Panc1 (cell line): Measurements from ENCODE around the gene TXN2. TPM values are rescaled to one million over a fixed set of nuclear protein-coding genes. Genes with fewer than 3 reads are reported as not detected.
A peak's percentile ranks its signal among the peaks of the same experiment; 100 is the strongest.

Source experiments
- ATAC-seq: fragments of 200-7000 bp; cut with Tn5 transposase; 2 replicates; pipeline ENCODE4 v1.9.1; 2020; ENCODE audit warnings: mild to moderate bottlenecking, moderate library complexity
- BruUV-seq: library from RNA; stranded (reverse); fragments of 400-500 nt; replicated peaks from 2 replicates; lab custom pipeline; 2021; lab: Mats Ljungman, UMichigan
- CTCF ChIA-PET: fragments of 300-600 bp; sonication (Branson Sonifier 250); formaldehyde crosslinking; loops from one replicate; lab custom pipeline; 2022; ENCODE audit warnings: antibody characterized with exemption; lab: Charles Lee
- POLR2A ChIA-PET: fragments of 300-600 bp; sonication (Branson Sonifier 250); formaldehyde crosslinking; loops from one replicate; lab custom pipeline; 2022; ENCODE audit warnings: antibody characterized with exemption; lab: Charles Lee
- DNase-seq: peaks from one replicate; pipeline ENCODE4 v3.0.0-alpha.2; 2010; ENCODE audit warnings: low read depth, low spot score
- H3K27ac ChIP-seq: 2 replicates; pipeline ENCODE4 v1.5.1; 2011; ENCODE audit warnings: mild to moderate bottlenecking, low read length, inconsistent platforms
- H3K27me3 ChIP-seq: fragments of 200-500 bp; sonication (Bioruptor generic); 2 replicates; pipeline ENCODE4 v1.6.0; 2014; ENCODE audit warnings: low read length, inconsistent platforms; ENCODE audit not compliant: control insufficient read depth, insufficient read depth
- H3K36me3 ChIP-seq: fragments of 200-500 bp; sonication (Bioruptor generic); 2 replicates; pipeline ENCODE4 v1.5.1; 2014; ENCODE audit warnings: inconsistent platforms, mild to moderate bottlenecking, low read length, moderate library complexity; ENCODE audit not compliant: control insufficient read depth, insufficient read depth
- H3K4me1 ChIP-seq: 2 replicates; pipeline ENCODE4 v1.5.1; 2011; ENCODE audit warnings: inconsistent platforms, mild to moderate bottlenecking, low read length, moderate library complexity; ENCODE audit not compliant: control insufficient read depth, insufficient read depth
- H3K4me3 ChIP-seq, 2 experiments: 2 replicates each; pipeline ENCODE4 v1.5.1; 2011 to 2012; ENCODE audit warnings: low read depth in 2 of 2, low read length in 2 of 2, mild to moderate bottlenecking in 2 of 2, inconsistent platforms in 1 of 2, moderate library complexity in 1 of 2
- H3K9me3 ChIP-seq: fragments of 200-500 bp; sonication (Bioruptor generic); 2 replicates; pipeline ENCODE4 v1.5.1; 2014; ENCODE audit warnings: low read depth, mild to moderate bottlenecking, inconsistent platforms, low read length, moderate library complexity; ENCODE audit not compliant: control insufficient read depth, insufficient read depth
- CTCF ChIP-seq: fragments of 450-650 bp; IDR thresholded peaks from 2 replicates; pipeline ENCODE4 v1.5.1; 2017; ENCODE audit warnings: mild to moderate bottlenecking
- POLR2AphosphoS5 ChIP-seq: IDR thresholded peaks from 2 replicates; pipeline ENCODE4 v1.6.1; 2012; ENCODE audit warnings: mild to moderate bottlenecking, low read depth, low read length, moderate library complexity
- REST ChIP-seq, 2 experiments: IDR thresholded peaks; 2 replicates each; pipeline ENCODE4 v1.6.1; 2011 to 2012; ENCODE audit warnings: low read depth in 2 of 2, control low read depth in 1 of 2, low read length in 1 of 2, mild to moderate bottlenecking in 1 of 2, moderate library complexity in 1 of 2; ENCODE audit not compliant: insufficient read depth in 1 of 2
- SIN3A ChIP-seq: IDR thresholded peaks from 2 replicates; pipeline ENCODE4 v1.6.1; 2012; ENCODE audit warnings: low read depth, mild to moderate bottlenecking, low read length, moderate library complexity, borderline replicate concordance; ENCODE audit not compliant: insufficient read depth
- TCF7L2 ChIP-seq: IDR thresholded peaks from 2 replicates; pipeline ENCODE4 v1.6.1; 2011; ENCODE audit warnings: mild to moderate bottlenecking, low read depth, low read length, inconsistent platforms
- in situ Hi-C: cut with HindIII; loops from 2 replicates; pipeline ENCODE4 v1.10.0; 2016; ENCODE audit warnings: low sequenced_read_pairs, low pct_unique_long_range_greater_than_20kb
- intact Hi-C: fragments of 100-400 bp; cut with micrococcal nuclease; formaldehyde crosslinking; loops from one replicate; pipeline ENCODE4 v1.10.0; 2022; ENCODE audit not compliant: unreplicated experiment
- total RNA-seq: library from RNA; stranded (reverse); gene quantifications from one replicate; pipeline ENCODE4 v1.2.1, GENCODE V29; 2021; ENCODE audit not compliant: unreplicated experiment

The TXN2 gene
- total RNA-seq, 1 experiment from 2014 or later: 64.1 TPM

GRCh38 chr22:36486619-36487384 lies 5.4 kb upstream of the TXN2 start:
- intact Hi-C loops (no loop called here), in situ Hi-C loops (no loop called here)
- Histone ChIP-seq H3K36me3 (no peaks in the 10 kb centered on the region), H3K9me3 (peaks cover 4% of the 10 kb centered on the region), H3K4me3 (no peak overlapping the region), H3K27me3 (no peaks in the 10 kb centered on the region), H3K27ac (no peak overlapping the region), H3K4me1 (no peaks in the 10 kb centered on the region; the same call in 1 of the 2 replicates)
- DNase-seq (no peak), ATAC-seq (no peak)
- TF ChIP-seq REST (IDR thresholded peaks at IDR 0.05; ENCODE audit: insufficient read depth in 1 of 2, low read depth in 2 of 2, low read length in 1 of 2): no peak
- TF ChIP-seq SIN3A: no peak
- no peak for TF ChIP-seq CTCF
- no peak for TF ChIP-seq POLR2AphosphoS5
- POLR2A ChIA-PET: no interaction called here
- CTCF ChIA-PET: interaction anchor here (0.6 to 0.7 kb wide), 4 partner anchors 9 to 208 kb away, joined by 3 to 11 read pairs (median 4); no protein-coding TSS in a partner anchor
- BruUV-seq: no TSS peak

GRCh38 chr22:36480941-36481392 lies 473 bp downstream of the TXN2 start:
- ChIA-PET POLR2A (no interaction called here), CTCF (no interaction called here)
- Histone ChIP-seq H3K4me1 (peaks cover 7% of the 10 kb centered on the region), H3K9me3 (no peaks in the 10 kb centered on the region), H3K4me3 (peak overlapping the region; percentile 72 to 93), H3K27ac (peak overlapping the region; percentile 88), H3K36me3 (peaks cover 2% of the 10 kb centered on the region), H3K27me3 (no peaks in the 10 kb centered on the region)
- intact Hi-C loops: no loop called here
- TSS peak; percentile 87 for BruUV-seq
- ATAC-seq: no peak; the same call in 1 of the 2 replicates
- TF ChIP-seq REST (IDR thresholded peaks at IDR 0.05; ENCODE audit: insufficient read depth in 1 of 2, low read depth in 2 of 2, low read length in 1 of 2): no peak
- TF ChIP-seq TCF7L2: no peak
- no peak for TF ChIP-seq SIN3A
- no peak for TF ChIP-seq POLR2AphosphoS5
- no peak for TF ChIP-seq CTCF
- no peak for DNase-seq
- in situ Hi-C loops: no loop called here
